C4-2B (cell line): ENCODE results near the gene POLR2L.

ENCODE experiments used
- H3K27ac ChIP-seq: fragments of 450-650 bp; 2 replicates; pipeline ENCODE4 v1.5.1; 2017
- ZFX ChIP-seq: fragments of 450-650 bp; IDR thresholded peaks from 2 replicates; pipeline ENCODE4 v1.6.1; 2017
- TF ChIP-seq, protein P1 (sequence below): fragments of 450-650 bp; conservative IDR thresholded peaks from 2 replicates; pipeline ENCODE4 v1.5.1; 2017; ENCODE audit warnings: mild to moderate bottlenecking

Gene POLR2L

DNA sequence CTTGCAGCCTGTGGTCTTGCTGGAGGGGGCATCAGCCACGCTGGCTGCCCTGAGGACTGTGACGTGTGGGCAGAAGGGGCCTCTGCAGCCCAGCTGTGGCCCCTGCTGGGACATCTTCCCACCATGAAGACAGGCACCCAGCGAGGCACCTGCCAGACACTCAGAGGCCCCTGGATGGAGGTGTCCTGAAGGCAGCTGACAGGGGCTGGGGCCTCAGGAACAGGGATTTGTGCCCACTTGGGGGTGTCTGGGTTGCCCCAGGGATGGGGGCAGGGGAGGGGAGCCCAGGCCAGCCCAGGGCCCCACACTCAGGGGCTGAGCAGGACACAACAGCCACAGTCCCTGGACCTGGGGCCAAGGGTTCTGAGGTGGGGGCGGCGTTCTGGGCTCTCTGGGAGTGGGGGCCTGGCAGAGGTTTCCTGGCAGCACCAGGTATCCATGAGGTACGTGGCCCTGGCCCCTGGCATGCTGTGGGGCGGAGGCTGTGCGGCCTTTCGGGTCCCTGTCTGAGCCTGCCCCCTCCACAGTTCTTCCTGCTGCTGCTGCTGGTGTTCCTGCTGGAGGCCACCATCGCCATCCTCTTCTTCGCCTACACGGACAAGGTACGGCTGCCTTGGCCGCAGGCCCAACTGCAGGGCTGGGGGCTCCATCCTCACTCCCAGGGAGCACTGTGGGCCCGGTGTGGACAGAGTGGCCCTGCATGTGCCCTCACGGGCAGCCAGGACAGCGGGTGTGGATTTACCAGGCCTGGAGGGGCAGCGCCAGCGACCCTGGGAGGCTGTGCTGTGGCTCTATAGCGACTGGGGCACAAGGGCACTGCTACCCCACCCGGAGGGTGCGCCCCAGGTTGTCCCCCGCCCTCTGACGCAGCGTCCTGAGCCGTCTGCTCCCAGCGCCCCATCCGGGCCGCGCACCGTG, 21.8 kb upstream of the POLR2L start:
- TF ChIP-seq ZFX, result no peak
- TF ChIP-seq, protein P1, sequence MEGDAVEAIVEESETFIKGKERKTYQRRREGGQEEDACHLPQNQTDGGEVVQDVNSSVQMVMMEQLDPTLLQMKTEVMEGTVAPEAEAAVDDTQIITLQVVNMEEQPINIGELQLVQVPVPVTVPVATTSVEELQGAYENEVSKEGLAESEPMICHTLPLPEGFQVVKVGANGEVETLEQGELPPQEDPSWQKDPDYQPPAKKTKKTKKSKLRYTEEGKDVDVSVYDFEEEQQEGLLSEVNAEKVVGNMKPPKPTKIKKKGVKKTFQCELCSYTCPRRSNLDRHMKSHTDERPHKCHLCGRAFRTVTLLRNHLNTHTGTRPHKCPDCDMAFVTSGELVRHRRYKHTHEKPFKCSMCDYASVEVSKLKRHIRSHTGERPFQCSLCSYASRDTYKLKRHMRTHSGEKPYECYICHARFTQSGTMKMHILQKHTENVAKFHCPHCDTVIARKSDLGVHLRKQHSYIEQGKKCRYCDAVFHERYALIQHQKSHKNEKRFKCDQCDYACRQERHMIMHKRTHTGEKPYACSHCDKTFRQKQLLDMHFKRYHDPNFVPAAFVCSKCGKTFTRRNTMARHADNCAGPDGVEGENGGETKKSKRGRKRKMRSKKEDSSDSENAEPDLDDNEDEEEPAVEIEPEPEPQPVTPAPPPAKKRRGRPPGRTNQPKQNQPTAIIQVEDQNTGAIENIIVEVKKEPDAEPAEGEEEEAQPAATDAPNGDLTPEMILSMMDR, result no peak
- H3K27ac ChIP-seq, result no peak overlapping the region

DNA sequence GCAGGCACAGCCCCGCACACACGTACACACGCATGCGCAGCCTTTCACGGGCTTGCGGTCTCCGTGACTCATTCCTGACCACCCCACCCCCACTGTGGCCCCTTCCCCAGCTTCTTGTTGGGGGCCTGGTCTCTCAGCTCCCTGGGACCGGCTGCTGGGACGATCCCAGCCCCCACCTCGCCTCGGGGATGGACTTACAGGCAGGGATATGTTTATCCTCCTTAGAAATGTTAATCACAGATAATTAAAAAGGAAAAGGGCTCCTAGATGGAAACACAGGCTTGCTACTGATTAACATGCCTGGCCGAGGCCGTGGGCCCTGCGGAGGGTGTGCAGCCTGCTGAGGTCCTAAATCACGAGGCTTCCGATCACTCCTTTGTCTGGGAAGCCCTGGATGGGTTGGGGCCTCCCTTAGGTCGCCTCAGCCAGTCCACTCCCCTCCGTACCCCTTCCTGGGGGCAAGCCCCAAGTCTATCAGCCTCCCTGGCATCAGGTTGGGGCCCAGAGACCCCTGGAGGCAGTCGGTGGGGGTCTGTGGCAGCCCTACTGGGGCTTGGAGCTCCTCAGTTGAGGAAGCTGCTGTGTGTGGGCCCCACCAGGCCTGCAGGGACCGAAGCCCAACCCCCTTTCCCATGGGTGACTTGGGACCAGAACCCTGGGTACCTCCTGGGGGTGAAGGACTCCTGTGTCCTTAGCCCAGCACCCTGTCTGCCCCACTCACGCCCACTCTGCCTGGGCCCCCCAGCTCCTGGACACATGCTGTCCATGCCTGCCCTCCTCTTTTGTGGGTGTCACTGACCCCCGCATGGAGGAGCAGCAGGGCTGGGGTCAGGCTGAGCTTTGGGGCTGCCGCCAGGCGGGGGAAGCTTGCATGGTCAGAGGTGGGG, 20.9 kb upstream of the POLR2L start:
- H3K27ac ChIP-seq, result no peak overlapping the region

DNA sequence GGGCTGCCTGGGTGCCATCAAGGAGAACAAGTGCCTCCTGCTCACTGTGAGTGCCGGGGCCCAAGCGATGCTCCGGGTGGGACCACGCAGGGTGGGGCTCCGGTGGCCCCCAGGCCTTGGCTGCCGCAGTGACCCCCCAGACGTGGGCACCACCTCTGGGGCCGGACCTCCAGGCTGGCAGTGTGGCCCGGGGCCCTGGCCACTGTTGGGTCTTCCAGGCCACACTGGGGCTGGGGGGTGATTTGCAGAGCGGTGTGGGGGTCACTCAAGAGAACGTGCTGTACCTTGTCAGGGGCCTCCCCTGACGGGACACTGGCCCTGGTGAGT, 20.3 kb upstream of the POLR2L start:
- no peak overlapping the region for H3K27ac ChIP-seq
- TF ChIP-seq ZFX, result no peak
- TF ChIP-seq, protein P1, result no peak

More for the DNA sequence above, 20.9 kb upstream of the POLR2L start:
- TF ChIP-seq, protein P1, result no peak
- no peak for TF ChIP-seq ZFX

DNA sequence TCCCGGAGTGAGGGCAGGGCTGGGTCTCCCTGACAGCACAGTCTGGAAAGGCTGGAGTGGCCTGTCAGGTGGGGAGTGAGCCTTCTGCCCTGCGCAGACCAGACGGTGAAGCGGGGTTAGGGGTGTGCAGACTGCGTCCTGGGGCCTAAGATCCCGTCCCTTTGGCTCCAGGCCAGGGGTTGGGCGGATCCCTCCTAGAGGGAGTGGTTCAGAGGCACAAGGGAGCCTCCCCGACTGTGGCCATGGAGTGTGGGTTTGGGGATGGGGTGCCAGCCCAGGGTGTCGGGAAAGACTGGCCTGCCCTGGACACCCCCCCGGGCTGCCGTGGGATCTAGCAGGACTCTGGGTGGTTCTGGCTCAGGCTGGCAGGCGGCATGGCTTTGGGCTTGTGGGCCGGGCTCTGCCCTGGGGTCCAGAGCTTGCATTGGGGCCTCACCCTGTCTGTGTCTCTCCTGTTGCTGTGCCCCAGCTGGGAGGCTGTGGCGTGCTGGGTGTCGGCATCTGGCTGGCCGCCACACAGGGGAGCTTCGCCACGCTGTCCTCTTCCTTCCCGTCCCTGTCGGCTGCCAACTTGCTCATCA, 19.8 kb upstream of the POLR2L start:
- no peak overlapping the region for H3K27ac ChIP-seq
- TF ChIP-seq, protein P1, result no peak
- no peak for TF ChIP-seq ZFX

DNA sequence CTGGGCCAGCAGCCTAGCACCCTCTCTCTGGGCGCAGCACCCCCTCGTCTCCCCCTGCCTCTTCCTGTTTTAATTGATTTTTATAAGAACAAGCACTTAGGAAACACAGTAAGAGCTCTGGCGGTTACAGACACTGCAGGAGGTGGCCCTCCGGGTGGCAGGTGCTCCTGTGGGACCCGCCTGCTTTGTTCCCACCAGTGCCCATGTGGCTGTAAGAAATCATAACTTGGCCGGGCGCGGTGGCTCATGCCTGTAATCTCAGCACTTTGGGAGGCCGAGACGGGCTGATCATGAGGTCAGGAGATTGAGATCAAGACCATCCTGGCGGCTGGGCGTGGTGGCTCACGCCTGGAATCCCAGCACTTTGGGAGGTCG, 18.8 kb upstream of the POLR2L start:
- H3K27ac ChIP-seq, result no peak overlapping the region
- TF ChIP-seq ZFX, result no peak
- TF ChIP-seq, protein P1, result no peak

DNA sequence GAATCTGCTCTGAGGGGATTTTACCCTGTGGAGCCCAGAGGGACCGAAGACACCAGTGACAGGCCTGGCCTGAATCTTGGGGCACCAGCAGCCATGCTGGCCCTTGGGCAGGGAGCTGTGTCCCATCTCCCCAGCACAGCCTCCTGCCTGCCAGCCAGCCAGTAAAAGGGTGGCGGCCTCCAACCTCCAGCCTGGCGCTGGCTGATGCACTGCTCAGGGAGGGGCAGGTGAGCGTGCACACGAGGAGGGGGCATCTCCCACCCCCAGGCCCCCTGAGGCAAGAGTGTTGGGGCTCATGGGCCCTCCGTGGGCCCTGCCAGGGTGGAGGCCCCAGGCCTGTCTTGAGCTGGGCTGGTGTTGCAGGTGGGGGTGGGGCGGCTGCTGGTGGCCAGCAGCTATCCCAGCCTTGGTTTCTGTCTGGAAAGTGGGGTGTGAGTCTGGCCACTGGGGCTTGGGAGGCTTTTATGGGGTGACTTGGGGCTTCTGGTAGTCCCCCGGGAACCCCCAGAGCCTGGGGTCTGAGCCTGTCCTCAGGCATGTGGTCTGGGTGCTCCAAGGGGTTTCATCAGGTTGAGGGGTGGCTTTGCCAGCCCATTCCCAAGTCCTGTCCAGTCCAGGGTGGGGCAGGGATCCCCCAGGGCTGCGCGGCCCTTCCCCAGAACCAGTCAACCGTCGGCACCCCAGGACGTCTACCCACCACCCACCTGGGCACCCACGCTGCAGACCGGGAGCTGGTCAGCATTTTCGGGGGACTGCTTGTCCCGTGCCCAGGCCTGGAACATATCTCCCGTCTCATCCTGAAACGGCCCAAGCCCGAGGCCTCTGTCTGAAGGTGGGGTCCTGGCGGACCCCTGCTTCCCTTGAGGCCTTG, 18.1 kb upstream of the POLR2L start:
- TF ChIP-seq ZFX, result no peak
- TF ChIP-seq, protein P1, result no peak
- no peak overlapping the region for H3K27ac ChIP-seq
